ENCODE data around the gene CLEC18A. TPM values are rescaled to one million over a fixed set of nuclear protein-coding genes. Genes with fewer than 3 reads are reported as not detected.

The CLEC18A gene
- total RNA-seq, 1 donor from 2014 or later = 0.61 TPM

Small RNAs within 50 kb of the gene (microRNA-seq; reads per million reads assigned to microRNA genes)
- 14,488 reads per million, percentile 95 among the genes with 10 or more reads in this experiment for gene MIR140 (ENCODE audit: borderline number of aligned reads)

Other genes starting within 250 kb of the CLEC18A start
- 270 TPM for gene NQO1, start 224.8 kb upstream of the CLEC18A start, total RNA-seq
- gene NOB1, start 196.4 kb upstream of the CLEC18A start, total RNA-seq = 41.8 TPM
- 43.0 TPM for gene WWP2, start 189.0 kb upstream of the CLEC18A start, total RNA-seq
- 33.5 TPM for gene PDPR, start 163.0 kb downstream of the CLEC18A start, total RNA-seq
- gene CLEC18C, start 222.5 kb downstream of the CLEC18A start, total RNA-seq = not detected

Data from mesenteric fat pad (tissue), 1 donor.